K562 (cell line): Measurements from ENCODE around the gene NR2F2.

Experiments
- ARID3B ChIP-seq: fragments of 250-450 bp; sonication (Bioruptor Pico); IDR thresholded peaks from 2 replicates; pipeline ENCODE4 v1.4.0; 2020; ENCODE audit warnings: borderline replicate concordance
- BMI1 ChIP-seq: fragments of 150-350 bp; IDR thresholded peaks from 2 replicates; pipeline ENCODE4 v1.6.1; 2014; ENCODE audit warnings: low read length
- BRCA1 ChIP-seq, 2 experiments: fragments of 450-650 bp in 1 of 2; sonication (generic) in 1 of 2; formaldehyde crosslinking in 1 of 2; IDR thresholded peaks; 2 replicates each; pipeline versions ENCODE4 v1.5.0 to v1.6.1; 2017 to 2020; ENCODE audit warnings: mild to moderate bottlenecking in 1 of 2, missing genetic modification reagents in 1 of 2
- ELF4 ChIP-seq: fragments of 450-650 bp; formaldehyde crosslinking; IDR thresholded peaks from 2 replicates; pipeline ENCODE4 v1.4.0; 2022; ENCODE audit warnings: missing genetic modification characterization
- ETS1 ChIP-seq: conservative IDR thresholded peaks from 2 replicates; pipeline ENCODE4 v1.6.1; 2011; ENCODE audit warnings: low read depth, mild to moderate bottlenecking, low read length; ENCODE audit not compliant: control insufficient read depth
- FOXK2 ChIP-seq, 2 experiments: fragments of 450-650 bp; IDR thresholded peaks in 1 of 2; conservative IDR thresholded peaks in 1 of 2; 2 replicates each; pipeline ENCODE4 v1.6.1; 2016; ENCODE audit warnings: low read depth in 2 of 2, mild to moderate bottlenecking in 1 of 2
- HDAC8 ChIP-seq: fragments of 450-650 bp; IDR thresholded peaks from 2 replicates; pipeline ENCODE4 v1.6.1; 2016; ENCODE audit warnings: mild to moderate bottlenecking, missing genetic modification characterization, moderate library complexity, missing compliant biosample characterization
- RBM14 ChIP-seq: fragments of 200-400 bp; formaldehyde crosslinking; IDR thresholded peaks from 2 replicates; pipeline ENCODE4 v1.6.1; 2018; ENCODE audit warnings: low read depth, mild to moderate bottlenecking, low read length, moderate library complexity, borderline replicate concordance; ENCODE audit not compliant: insufficient read depth
- REST ChIP-seq, 2 experiments: fragments of 450-650 bp; formaldehyde crosslinking in 1 of 2; IDR thresholded peaks; 2 replicates each; pipeline versions ENCODE4 v1.4.0 to v1.6.1; 2014 to 2020; ENCODE audit warnings: mild to moderate bottlenecking in 2 of 2, borderline replicate concordance in 1 of 2, low read depth in 1 of 2
- SP1 ChIP-seq: sonication (generic); formaldehyde crosslinking; IDR thresholded peaks from 2 replicates; pipeline ENCODE4 v1.8.1; 2022; ENCODE audit warnings: mild to moderate bottlenecking, missing genetic modification reagents
- TCF7 ChIP-seq: sonication (generic); IDR thresholded peaks from 2 replicates; pipeline ENCODE4 v1.6.1; 2016; ENCODE audit warnings: antibody characterized with exemption, borderline replicate concordance
- ZFX ChIP-seq: sonication (generic); formaldehyde crosslinking; IDR thresholded peaks from 2 replicates; pipeline ENCODE4 v1.8.0; 2022; ENCODE audit warnings: mild to moderate bottlenecking, missing genetic modification reagents, moderate library complexity
- ZNF124 ChIP-seq: sonication (generic); formaldehyde crosslinking; IDR thresholded peaks from 2 replicates; pipeline ENCODE4 v1.8.1; 2022; ENCODE audit warnings: missing genetic modification reagents
- ZNF780A ChIP-seq: fragments of 250-450 bp; sonication (Bioruptor Pico); IDR thresholded peaks from 2 replicates; pipeline ENCODE4 v1.5.0; 2021; ENCODE audit warnings: mild to moderate bottlenecking

GRCh38 chr15:96328181-96328876 is 2.2 kb upstream of the NR2F2 start:
- TF ChIP-seq BMI1 (no peak), ZNF780A (CRISPR knock-in tag) (no peak), REST (IDR thresholded peaks at IDR 0.05; ENCODE audit: borderline replicate concordance) (no peak), REST (CRISPR knock-in tag; IDR thresholded peaks at IDR 0.05; ENCODE audit: low read depth) (no peak), ETS1 (no peak), FOXK2 (conservative IDR thresholded peaks at IDR 0.05 in 1 of 2, IDR thresholded peaks at IDR 0.05 in 1 of 2; ENCODE audit: low read depth in 2 of 2) (no peak), RBM14 (no peak), SP1 (CRISPR knock-in tag) (no peak), ARID3B (CRISPR knock-in tag) (no peak), ZFX (CRISPR knock-in tag) (no peak), HDAC8 (no peak), ZNF124 (CRISPR knock-in tag) (no peak), BRCA1 (IDR thresholded peaks at IDR 0.05) (no peak), BRCA1 (CRISPR knock-in tag; IDR thresholded peaks at IDR 0.05) (no peak), TCF7 (no peak), ELF4 (no peak)
